Ovary (tissue), 3 donors: ENCODE measurements around the gene TUBB1.

Source experiments
- POLR2A ChIP-seq: fragments of 450-650 bp; IDR thresholded peaks from one replicate; pipeline ENCODE4 v1.6.1; 2017; ENCODE audit warnings: antibody characterized with exemption, mild to moderate bottlenecking, moderate library complexity
- TF ChIP-seq, protein P1 (sequence below), 3 donors: fragments of 450-650 bp in 2 of 3; fragments of 200-600 bp in 1 of 3; IDR thresholded peaks; one replicate each; pipeline versions ENCODE4 v1.5.1 to v1.8.0; 2016 to 2022; ENCODE audit warnings: antibody characterized with exemption in 3 of 3, mild to moderate bottlenecking in 1 of 3
- donor health status: DM: no; HTN: no; CAD: no.

DNA sequence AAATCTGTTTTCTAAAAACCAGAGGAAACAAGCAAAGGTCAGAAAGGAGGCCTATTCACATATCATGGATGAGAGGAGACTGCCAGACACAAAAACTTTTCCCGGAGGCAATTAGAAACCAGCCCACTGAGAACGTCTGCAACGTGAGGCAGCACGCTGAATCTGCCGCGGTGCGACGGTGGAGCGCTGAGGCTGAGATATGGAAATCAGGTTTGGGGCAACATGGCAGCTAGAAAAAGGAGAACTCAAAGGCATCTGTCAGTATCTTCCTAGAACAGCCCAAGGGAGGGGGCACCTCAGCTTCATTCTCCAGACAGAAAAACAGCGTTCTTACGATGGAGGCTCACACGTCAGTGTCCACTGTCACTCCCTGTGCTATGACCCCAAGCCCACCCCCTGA lies 18.2 kb downstream of the TUBB1 start:
- TF ChIP-seq POLR2A: no peak
- TF ChIP-seq, protein P1, sequence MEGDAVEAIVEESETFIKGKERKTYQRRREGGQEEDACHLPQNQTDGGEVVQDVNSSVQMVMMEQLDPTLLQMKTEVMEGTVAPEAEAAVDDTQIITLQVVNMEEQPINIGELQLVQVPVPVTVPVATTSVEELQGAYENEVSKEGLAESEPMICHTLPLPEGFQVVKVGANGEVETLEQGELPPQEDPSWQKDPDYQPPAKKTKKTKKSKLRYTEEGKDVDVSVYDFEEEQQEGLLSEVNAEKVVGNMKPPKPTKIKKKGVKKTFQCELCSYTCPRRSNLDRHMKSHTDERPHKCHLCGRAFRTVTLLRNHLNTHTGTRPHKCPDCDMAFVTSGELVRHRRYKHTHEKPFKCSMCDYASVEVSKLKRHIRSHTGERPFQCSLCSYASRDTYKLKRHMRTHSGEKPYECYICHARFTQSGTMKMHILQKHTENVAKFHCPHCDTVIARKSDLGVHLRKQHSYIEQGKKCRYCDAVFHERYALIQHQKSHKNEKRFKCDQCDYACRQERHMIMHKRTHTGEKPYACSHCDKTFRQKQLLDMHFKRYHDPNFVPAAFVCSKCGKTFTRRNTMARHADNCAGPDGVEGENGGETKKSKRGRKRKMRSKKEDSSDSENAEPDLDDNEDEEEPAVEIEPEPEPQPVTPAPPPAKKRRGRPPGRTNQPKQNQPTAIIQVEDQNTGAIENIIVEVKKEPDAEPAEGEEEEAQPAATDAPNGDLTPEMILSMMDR (IDR thresholded peaks at IDR 0.05): no peak
